Suppressor macrophage (primary cell): ENCODE results near the gene LIPI.
A peak's percentile ranks its signal among the peaks of the same experiment; 100 is the strongest.
"Not testable (repeated sequence)": the region's sequence is repeated elsewhere in the genome, so short reads cannot be mapped to it uniquely, and the experiment has no call there.

Experiments
- DNase-seq, 4 experiments: peaks; one replicate each; pipeline ENCODE4 v3.0.0-alpha.2; 2020 to 2022
- total RNA-seq, 17 experiments: gene quantifications; one replicate each; lab custom pipeline; 2026; ENCODE audit warnings: mixed read lengths in 6 of 17, inconsistent platforms in 3 of 17; lab: John Stamatoyannopoulos, UW

Gene LIPI
- total RNA-seq, result 0 to 1.1 (median 0) reads per million in 17 experiments

DNA sequence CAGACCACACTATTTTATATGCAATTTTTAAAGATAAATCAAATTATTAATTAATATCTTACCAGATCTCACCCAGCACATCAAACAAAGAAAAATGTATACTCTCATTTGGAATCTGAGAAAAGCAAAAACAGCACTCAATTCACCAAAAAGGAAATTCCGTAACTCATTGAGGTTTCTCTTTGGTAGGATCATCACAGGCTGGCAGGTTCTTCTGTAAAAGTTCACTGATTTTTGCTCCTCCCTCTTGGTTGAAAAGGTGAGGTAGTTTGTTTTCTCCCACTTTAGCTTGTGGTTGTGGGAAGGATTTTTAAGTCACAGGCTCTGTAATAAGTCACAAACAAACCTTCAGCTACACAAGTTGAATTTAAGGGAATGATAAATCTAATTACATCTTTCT lies at the start of gene LIPI:
TSS of gene LIPI (minus strand) at position 218 of the 400 bp plus-strand sequence. CDS start at position 108, 110 bp downstream.
- no peak for DNase-seq

DNA sequence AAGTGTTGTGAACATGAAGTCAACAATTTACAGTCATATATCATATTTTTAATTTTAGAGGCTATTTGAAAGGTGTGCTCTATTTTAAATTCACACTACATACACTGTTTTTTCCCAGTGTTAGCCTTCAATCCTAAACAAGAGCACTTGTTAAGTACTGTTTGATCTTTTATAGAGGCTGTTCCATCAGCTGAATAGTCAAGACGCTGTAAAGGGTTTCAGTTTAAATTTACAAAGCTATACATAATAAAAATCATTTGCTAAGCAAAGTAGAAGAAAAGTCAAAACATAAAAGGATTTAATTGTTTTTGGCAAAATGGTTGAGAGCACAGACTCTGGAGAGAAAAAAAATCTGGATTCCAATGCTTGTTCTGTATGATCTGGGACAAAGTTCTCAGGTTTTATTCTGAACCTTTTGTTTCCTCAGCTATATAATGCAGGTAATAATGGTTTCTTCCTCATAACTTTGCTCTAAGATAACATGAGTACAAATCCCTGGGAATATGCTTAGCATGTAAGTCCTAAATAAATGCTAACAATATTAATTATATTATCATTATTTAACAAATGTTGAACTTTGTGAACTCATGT lies 49.5 kb upstream of the LIPI start:
- DNase-seq, result no peak

DNA sequence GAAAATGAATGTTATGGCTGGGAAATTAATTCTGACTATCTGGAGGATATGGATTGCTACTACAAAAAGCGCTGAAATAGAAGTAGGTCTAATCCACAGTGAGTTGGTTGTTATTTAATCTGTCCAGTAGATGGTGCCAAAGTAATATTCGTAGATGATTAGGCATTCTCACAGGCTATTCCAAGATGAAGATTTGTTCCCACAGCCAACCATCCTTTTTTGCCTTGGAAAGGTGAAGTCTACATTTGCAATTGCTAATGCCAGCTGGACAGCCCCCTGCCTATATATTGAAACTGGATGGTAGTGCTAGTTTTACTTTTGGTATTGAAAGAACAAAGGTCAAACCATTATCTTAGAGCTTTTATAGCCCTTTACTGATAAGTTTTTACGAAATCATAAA lies 49.0 kb upstream of the LIPI start:
- DNase-seq, result peak; percentile 12 to 72 (median 52)

DNA sequence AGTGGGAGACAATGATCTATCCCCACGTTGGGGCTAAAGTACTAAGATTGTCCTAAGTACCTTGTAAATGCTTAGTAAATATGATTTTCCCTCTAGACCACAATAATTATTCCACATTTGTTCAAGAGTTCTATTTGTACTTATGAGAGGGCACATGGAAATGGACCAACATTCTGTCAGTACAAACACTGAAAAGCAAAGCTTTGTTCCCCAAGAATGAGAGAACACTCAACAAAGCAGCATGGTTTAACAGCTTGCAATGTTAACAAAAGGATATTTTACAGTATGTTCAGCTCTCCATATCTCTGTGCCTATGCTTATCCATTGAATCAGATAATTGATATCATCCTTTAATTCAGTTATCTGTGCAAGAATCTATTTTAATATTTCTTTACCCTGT lies 40.6 kb upstream of the LIPI start:
- no peak for DNase-seq

DNA sequence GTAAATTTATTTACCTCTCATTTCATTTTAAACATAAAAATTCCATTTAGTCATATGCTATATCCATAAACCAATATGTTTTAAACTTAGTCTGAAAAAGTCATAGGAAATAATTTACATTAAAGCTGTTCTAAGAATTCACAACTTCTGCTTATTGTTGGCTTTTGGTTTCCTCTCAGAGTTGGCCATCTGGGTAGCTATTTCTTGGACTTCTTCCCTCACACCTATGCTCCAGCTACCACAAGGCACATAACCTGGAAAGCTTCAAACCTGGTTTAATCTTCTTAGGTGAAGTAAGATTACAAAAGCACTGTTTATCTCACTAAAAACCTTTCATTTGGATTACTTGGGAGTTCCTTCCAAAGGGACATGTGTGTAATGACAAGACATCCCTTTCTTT lies 35.0 kb upstream of the LIPI start:
- peak in 1 of 4 experiments; percentile 10 for DNase-seq

DNA sequence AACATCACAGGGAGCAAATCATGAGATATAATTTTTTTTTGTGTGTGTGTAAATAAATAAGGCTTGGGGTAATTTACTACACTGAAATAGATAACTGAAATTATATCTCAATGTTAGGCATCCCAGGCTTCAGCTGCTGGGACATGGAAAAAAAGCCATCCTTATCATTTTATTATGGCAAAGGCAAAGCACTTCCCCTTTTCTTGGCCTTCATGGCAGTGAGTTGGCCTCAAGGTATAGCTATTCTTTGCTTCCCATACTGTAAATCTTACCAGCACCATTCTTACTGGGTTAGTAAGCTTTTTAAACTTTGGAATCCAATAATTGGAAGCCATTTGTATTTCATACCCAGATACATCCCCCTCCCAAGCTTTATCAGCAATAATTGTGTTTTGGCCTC lies 34.2 kb upstream of the LIPI start:
- DNase-seq, result no peak

DNA sequence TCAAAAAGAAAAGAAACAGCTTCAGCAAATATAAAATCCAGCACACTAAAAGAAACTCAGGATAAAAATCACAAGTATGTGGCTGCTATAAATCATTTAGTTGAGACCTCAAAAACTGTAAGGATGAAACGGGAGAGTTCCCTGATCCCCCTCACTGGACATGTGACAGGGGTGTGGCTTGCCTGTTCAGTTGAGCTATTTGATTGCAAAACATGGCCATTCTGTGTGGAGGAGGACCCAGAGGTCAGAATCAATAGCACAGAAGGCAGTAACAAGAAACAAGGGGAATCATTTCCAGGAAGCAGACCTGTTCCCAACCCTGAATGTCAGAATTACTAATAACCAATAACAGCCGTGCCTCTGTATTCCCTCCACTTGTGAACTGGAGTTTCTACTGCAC lies 33.1 kb upstream of the LIPI start:
- peak in 3 of 4 experiments; percentile 14 to 42 (median 28) for DNase-seq

DNA sequence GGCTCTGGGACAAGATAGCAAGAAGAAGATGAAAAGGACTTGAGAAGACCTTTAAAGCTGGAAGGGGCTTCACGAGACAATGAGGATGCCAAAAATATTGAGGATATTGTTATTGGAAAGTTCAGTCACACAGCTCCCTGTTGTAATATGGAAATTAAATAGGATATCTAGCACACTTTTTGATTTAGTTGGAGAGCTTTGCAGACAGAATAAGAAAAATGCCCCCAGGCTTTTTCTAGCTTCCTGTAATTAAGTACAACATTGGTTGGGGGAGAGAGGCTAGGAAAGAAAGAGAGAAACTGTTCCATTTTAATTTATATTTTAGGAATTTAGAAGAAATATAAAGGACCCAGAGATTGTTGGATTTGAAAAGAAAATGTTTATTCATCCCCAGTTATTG lies 32.7 kb upstream of the LIPI start:
- DNase-seq, result no peak

DNA sequence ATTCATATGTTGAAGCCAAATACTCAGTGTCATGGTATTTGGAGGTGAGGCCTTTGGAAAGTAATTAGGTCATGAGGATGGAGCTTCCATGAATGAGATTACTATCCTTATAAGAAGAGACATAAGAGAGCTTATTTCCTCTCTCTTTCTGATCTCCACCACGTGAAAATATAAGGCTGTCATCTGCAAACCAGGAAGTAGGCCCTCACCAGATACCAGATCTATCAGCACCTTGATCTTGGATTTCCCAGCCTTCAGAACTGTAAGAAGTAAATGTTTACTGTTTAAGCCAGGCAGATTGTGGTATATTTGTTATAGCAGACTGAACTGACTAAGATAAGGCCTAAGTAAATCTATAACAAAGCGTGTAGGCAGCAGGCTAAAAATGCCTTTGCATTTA lies 30.5 kb upstream of the LIPI start:
- peak in 3 of 4 experiments; percentile 3 to 51 (median 33) for DNase-seq

DNA sequence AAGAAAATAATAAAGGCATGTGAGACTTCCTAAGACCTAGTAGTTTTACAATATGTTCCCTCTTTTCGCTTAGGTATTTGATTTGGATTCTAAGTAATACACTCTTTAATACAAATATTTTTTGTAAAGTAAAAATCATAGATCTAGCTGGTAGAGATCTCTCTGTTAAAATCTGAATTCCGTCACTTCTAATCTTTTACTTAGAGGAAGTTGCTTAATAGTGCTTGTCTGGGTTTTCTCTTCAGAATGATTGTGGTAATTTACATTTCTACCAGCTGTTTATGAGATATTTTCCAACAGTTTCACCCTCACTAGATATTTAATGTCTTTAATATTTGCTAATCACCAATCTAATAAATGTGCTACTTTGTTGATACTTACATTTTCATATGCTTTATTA lies 28.5 kb upstream of the LIPI start:
- DNase-seq, result peak in 2 of 4 experiments; percentile 36 to 57

DNA sequence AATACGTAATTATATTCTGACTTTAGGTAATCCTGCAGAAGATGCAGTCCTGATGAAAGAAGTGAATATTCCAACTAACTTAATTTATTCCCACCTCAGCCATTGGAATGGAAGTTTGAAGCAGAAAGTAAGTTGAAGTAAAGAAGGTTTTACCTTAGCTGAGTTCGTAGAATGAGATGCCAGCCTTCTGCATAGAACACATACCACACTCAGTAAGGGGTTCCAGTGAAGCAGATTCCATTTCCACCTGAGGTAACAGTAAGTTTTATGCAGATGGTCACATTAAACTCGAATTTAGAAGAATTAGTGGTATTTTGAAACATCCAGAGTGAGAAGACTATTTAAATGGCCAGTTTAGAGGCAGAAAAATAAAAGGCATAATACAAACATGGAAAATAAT lies 25.4 kb upstream of the LIPI start:
- DNase-seq, result no peak

DNA sequence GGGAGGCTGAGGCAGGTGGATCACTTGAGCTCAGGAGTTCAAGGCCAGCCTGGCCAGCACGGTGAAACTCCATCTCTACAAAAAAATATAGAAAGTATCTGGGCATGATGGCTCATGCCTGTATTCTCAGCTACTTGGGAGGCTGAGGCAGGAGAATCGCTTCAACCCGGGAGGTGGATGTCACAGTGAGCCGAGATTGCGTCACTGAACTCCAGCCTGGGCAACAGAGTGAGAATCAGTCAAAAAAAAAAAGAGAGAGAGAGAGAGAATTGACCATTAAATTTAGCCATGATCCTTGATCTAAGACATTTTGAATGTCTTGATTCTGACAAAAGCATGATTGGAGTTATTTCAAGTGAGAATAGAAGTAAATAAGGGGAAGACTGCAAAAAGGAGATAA lies 24.3 kb upstream of the LIPI start:
- DNase-seq, result no peak

DNA sequence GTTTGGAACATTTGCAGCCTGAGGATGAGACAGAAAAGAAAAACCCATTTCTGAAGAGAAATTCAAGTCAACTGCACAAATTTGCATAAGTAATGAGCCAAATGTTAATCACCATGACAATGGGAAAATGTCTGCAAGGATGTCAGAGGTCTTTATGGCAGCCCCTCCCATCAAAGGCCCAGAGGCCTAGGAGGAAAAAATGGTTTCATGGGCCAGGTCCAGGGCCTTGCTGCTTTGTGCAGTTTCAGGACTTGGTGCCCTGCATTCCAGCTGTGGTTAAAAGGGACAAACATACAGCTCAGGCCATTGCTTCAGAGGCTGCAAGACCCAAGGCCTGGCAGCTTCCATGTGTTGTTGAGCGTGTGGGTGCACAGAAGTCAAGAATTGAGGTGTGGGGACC lies 18.6 kb upstream of the LIPI start:
- DNase-seq, result no peak

DNA sequence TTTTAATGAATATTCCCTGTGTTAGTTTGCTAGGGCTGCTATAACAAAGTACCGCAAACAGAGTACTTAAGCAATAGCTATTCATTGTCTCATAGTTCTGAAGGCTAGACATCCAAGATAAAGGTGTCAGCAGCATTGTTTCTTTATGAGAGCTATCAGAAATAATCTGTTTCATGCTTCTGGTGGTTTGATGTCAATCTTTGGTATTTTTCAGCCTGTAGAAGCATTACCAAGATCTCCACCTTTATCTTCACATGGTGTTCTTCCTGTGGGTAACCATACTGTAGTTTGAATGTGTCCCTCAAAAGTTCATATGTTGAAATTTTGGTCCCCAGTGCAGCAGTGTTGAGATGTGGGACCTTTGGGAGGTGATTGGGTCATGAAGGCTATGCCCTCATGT lies 12.6 kb upstream of the LIPI start:
- DNase-seq, result no peak

DNA sequence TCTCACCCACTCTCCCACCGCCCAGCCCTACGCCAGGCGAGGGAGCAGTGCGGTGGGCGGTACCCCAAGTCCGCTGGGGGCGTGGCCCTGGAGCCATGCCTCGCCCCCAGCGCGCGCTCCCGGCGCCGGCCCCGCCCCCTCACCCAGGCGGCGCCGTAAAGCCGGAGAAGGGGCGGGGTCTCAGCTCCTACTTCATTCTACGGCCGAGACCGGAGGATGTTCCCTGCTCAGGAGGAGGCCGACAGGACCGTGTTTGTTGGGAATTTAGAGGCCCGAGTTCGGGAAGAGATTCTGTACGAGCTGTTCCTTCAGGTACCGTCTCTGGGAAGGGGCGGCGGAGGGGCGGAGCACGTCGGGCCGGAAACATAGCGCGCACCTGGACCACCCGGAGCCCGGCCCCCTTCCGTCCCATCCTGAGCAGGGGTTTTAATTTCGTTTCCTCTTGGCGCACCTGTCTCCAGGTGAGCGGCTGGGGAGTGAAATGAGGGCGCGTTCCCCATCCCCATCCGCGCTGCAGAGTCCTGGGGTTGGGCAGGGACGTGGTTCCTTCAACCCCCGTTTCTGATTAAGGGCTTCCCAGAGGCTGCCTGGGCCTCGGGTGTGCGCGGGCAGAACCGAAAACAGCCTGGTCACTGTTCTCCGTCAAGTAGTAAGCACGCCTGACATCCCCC lies 5.4 kb upstream of the LIPI start, which contains the start of gene RBM11:
TSS of gene RBM11 (plus strand) at position 187 of the 671 bp plus-strand sequence. CDS start at position 217, 30 bp downstream.
- peak; percentile 82 to 92 (median 88) for DNase-seq

DNA sequence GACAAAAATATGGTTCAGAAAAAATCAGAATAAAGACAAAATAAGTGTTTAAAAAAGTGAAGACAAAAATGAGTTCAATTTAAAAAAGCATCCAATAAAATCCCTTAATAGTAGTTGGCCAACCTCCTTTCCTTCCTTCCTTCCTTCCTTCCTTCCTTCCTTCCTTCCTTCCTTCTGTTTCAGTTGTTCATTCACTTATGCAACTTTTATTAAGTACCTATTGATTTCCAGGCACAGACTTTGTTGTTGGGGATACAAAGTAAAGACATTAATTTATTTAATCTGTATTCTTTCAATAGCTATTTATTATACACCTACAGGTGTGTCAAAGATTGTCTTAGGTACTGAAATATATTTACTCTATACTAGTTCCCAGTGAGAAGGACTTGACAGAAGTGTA lies 2.4 kb upstream of the LIPI start:
- DNase-seq, result no peak

DNA sequence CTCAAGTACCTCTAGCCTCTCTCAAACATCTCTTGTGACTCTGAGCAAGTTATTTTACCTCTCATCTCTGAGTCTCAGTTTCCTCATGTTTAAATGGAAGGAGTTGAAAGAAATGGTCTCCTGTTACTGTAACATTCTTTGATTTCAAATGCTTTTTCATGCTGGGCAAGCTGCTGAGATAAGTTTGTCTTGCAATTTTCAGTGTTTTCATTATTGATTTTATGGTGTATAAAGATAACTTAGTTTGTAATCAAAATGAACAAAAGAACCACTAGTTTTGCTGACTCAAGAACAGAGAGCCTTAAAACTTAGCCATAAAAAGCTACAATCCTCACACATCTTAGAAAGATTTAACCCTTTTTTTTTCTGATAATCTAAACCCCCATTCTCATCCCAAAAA lies 4.5 kb downstream of the LIPI start:
- DNase-seq, result no peak

DNA sequence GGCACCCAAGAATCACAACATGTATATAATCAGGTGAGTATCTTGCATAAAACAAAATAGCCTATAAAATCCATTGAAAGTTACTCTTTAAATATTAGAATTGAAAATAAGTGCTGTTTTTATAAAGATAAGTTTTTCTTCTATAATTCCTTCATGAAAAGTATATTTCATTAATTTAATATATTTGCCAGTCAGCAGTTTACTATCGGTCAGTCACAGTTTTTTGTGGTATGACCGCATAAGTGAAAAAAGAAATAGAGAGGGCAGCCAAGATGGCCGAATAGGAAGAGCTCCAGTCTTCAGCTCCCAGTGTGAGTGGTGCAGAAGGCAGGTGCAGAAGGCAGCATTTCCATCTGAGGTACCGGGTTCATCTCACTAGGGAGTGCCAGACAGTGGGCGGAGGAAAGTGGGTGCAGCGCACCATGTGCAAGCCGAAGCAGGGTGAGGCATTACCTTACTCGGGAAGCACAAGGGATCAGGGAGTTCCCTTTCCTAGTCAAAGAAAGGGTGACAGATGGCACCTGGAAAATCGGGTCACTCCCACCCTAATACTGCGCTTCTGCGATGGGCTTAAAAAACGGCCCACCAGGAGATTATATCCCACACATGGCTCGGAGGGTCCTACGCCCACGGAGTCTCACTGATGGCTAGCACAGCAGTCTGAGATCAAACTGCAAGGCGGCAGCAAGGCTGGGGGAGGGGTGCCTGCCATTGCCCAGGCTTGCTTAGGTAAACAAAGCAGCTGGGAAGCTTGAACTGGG lies 44.1 kb downstream of the LIPI start:
- not testable (repeated sequence) for DNase-seq

DNA sequence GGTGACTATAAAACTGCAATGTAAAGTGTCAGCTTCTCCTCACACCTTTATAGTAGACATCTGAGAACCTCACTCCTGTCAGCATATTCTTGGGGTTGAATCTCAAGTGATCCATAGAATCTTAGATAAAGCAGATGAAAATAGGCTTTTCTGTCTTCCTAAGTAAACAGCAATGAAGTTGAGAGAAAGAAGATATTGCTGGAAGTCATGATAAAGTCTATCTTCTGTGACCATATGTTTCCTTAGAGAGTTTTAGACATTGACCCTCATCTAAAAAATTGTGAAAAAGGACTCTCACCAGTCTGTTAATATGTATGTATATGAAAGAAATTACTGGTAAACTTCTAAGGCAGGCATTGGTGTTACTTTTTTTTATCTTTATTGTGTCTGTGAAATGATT lies 66.8 kb downstream of the LIPI start:
- no peak for DNase-seq

DNA sequence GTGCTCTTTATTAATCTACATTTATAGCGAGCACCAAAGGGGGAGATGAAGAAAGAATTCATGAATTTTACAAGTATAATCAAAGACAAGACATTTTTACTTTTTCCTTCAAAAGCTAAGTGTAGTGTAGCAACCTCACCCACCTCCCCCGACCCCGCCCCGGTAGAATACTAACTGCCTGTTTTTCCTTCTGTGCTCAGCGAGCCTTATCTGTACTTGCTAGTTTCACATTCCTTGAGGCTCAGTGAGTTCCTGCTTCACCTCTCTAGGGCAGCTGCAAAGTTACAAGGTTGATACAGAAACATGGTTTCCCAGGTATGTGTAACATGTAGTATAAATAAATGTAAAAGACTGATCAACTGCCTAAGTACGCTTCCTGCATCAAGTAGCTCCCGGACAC lies 86.5 kb downstream of the LIPI start:
- no peak for DNase-seq

DNA sequence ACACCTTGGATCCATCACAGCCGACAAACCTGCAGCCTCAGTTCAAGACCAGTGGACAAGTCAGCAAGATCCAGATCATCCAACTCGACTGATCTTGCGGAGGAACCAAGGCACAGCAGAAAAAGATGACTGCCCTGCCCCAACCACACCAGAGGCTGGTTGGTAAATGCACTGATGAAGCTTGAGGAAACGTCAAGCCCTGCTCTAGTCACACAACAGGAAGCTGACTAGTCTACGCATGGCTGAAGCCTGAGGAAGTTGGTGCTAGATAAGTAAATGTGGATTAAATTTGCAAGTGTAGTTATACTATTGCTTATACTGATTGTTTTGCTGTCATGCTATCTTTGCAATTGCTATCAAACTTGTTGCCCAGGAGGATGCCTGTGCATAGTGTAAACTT lies 89.0 kb downstream of the LIPI start:
- peak in 1 of 4 experiments; percentile 1 for DNase-seq

DNA sequence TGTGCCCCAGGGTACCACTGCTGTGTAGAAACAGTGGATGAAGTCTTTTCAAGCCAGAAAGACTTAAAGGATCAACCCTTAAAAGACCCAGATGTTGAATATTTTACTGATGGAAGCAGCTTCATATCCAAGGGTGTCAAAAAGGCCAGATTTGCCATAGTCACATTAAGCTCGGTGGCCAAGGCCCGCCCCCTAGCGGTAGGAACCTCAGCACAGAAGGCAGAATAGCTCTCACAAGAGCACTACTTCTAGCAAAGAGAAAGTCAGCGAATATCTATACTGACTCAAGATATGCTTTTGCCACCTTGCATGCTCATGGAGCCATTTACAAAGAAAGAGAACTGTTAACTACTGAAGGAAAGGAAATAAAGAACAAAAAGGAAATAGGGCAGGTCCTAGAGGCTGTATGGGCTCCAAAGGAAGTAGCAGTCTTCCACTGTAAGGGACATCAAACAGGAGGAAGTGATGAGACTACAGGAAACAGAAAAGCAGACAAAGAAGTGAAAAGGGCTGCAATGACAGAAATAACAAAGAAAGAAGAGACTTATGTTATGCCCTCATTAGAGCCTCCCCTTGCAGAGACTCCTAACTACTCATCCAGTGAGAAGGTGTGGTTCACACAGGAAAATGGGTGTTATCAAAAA lies 90.5 kb downstream of the LIPI start:
- peak; percentile 55 to 67 (median 56) for DNase-seq

DNA sequence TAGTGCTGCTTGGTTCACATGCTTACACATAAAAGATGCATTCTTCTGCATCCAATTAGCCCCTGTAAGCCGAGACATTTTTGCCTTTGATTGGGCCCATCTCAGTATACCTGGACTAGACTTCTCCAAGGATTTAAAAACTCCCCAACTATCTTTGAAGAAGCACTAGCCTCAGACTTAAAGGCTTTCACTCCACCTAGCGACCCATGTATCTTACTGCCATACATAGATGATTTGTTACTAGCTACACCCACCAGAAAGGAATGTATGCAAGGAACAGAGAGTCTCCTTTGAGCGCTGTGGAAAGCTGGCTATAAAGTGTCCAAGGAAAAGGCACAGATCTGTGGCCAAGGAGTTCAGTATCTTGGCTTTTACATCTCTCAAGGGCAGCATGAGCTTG lies 91.7 kb downstream of the LIPI start:
- no peak for DNase-seq
